T47D (cell line): ENCODE measurements around the gene CHMP5.

ENCODE experiments used
- DNase-seq, 2 experiments: peaks; one replicate each; pipeline versions ENCODE4 v3.0.0 to v3.0.0-alpha.2; 2011 to 2012; ENCODE audit warnings: low read depth in 1 of 2, low spot score in 1 of 2
- JUND ChIP-seq: IDR thresholded peaks from 2 replicates; pipeline ENCODE4 v1.6.1; 2012; ENCODE audit warnings: low read depth
- in situ Hi-C: cut with HindIII; loops from 2 replicates; pipeline ENCODE4 v1.10.0; 2016; ENCODE audit warnings: low sequenced_read_pairs, low pct_unique_long_range_greater_than_20kb

The CHMP5 gene

DNA sequence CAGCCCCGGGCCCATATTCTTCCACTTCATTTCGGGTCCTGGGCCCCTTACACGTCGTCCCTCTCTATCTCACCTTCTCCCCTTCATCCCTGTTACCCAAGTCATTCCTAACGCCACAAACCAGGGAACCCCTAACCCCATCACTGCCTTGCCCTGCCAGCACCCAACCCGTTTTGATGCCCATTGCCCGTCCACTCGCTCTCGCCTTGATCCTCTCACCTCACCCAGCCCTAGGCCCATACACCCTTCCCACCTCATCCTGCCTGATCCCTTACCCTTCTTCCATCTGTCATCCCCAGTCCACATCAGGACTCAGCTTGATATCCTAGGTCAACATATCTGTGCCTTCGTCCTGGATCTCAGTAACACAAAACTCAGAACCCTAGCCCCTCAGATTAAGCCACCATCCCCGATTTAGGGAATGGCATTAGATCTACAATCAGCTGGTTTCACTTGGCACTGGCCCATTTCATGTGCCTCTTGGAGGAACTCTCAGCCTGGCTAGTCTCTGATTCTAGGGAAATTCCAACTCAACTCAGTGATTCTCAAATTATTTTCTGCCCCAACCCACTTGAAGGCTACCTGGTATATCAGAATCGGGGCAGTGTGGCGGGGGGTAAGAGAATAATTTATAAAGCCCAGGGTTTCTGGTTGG is 489 bp downstream of the CHMP5 start:
- DNase-seq = no peak
- TF ChIP-seq JUND = no peak
- in situ Hi-C loops = no loop called here

DNA sequence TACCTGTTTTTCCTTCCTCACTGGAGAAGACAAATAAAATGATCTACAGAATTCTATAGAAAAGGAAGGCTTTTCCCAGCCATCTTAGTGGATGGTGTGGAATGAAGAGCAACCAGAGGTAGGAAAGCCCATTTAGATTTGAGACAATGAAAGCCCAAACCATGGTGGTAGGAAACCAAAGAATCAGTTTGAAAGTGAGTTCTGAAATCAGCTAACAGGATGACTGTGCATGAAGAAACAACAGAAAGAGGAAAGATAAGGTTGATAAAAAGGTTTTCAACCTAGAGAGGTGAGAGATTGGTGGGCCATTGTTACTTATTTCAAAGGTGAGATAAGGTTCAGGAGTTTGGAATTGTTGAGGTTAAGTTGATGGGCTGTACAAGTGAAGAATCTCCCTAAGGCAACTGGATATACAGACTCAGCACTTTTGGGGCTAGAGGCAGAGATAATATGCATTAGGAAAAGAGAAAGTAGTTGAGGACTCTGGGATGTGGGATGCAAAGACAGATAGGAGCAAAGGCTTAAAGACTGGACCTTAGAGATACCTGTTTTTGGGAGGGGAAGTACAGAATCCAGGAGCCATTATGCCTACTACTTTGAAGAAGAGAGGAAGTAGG is 2.4 kb downstream of the CHMP5 start:
- no peak for DNase-seq
- no peak for TF ChIP-seq JUND
- in situ Hi-C loops = no loop called here

DNA sequence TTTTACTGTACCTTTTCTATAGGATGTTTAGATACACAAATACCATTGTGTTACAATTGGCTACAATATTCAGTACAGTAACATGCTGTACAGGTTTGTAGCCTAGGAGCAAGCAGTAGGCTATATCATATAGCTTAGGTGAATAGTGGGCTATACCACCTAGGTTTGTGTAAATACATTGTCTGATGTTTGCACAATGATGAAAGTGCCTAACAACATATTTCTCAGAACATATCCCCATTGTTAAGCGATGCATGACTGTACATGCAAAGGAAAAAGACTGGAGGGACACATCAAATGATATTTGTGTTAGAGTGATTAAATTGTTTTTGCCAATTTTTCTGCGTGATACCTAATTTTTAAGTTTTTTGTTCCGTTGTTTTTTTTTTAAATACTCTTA is 5.3 kb downstream of the CHMP5 start:
- no peak for TF ChIP-seq JUND
- in situ Hi-C loops = no loop called here
- no peak for DNase-seq

DNA sequence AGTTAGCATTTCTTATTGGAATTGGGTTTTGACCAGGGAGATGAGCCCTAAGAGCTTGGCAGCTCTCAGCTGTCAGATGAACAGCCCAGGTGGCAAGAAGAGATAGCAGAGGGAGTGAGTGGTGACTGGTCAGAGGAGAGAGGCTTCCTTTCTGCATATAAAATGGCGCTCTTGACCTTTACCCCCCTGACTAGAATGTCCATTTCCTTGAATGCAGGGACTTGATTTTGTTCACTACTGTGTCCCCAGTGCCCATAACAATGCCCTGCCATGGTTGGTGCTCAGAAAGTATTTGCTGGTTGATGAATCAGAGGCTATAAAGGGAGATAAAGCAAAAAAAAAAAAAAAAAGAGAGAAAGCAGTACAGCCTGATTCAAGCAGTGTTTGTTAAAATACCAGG is 7.2 kb downstream of the CHMP5 start:
- no peak for TF ChIP-seq JUND
- no peak for DNase-seq
- in situ Hi-C loops = no loop called here

DNA sequence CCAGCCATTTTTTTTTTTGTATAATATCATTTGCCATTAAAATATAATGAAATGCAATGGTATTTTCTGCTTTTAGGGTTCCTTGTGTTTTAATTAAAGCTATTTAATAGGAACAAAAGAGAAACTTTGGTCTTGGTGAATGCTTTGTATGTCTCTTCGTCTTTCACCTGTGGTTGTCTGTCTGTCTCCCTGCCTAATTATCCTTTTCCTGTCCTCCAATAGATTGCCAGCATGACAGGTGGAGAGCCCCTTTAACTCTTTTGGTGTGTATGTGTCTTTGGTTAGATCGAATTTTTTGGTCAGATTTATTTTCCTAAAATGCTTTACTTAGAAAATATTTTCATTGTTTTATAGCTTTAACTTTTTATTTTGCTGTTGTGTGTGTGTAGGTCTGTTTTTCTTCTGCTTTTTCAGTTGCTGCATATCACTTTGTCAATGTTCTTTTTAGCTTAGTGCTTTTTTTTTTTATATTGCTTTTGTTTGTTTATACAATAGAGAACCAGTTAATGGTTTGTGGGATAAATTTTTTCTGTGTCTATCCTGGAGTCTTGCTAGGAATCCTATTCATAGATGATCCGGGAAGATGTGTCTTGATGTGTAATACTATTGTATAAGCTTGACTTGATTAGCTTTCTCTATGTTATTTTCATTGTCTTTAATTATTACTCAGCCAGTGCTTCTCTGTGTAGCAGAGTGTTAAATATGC is 8.6 kb downstream of the CHMP5 start:
- in situ Hi-C loops = no loop called here
- no peak for TF ChIP-seq JUND

DNA sequence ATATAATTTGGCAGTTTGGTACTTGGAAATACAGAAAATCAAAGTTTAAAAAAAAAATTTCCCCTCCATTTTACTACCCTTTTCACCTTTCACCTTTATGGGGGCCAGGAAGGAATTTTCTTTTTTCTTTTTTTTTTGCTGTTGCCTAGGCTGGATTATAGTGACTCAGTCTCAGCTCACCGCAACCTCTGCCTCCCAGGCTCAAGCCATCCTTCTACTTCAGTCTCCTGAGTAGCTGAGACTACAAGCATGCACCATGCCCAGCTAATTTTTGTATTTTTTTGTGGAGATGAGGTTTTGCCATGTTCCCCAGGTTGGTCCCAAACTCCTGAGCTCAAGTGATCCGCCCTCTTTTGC is 9.1 kb downstream of the CHMP5 start:
- in situ Hi-C loops = no loop called here
- DNase-seq = no peak
- TF ChIP-seq JUND = no peak

More for the DNA sequence above, 8.6 kb downstream of the CHMP5 start:
- DNase-seq = no peak

DNA sequence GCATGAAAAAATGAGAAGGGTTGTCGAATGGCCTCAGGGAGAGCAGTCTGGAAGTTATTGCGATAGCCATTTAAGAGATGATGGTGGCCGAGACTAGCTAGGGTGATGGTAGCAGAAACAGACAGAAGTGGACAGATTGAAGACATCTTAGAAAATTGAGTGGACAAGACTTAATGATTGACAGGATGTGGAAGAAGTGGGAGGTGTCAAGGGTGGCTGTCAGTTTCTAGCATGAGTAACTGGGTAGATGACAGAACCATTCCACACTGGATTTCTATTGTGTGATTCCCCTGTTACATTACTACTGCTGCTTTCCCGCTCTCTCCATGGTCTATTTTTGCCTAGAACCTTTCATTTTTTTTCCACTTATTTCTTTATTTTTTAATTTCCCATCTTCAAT is 12.6 kb downstream of the CHMP5 start:
- TF ChIP-seq JUND = no peak
- DNase-seq = no peak

DNA sequence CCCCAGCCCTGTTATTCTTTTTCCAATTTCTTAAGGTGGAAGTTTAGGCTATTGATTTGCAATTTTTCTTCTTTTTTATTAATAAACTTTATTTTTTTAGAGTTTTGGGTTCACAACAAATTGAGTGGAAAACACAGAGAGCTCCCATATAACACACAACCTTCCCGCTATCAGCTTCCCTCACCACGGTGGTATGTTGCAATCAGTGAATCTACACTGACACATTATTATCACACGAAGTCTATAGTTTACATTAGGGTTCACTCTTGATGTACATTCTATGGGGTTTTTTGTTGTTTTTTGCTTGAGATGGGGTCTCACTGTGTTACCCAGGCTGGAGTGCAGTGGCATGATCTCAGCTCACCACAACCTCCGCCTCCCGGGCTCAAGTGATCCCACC is 20.7 kb downstream of the CHMP5 start:
- TF ChIP-seq JUND = no peak
- in situ Hi-C loops = no loop called here
- DNase-seq = no peak

More for the DNA sequence above, 12.6 kb downstream of the CHMP5 start:
- in situ Hi-C loops = no loop called here

DNA sequence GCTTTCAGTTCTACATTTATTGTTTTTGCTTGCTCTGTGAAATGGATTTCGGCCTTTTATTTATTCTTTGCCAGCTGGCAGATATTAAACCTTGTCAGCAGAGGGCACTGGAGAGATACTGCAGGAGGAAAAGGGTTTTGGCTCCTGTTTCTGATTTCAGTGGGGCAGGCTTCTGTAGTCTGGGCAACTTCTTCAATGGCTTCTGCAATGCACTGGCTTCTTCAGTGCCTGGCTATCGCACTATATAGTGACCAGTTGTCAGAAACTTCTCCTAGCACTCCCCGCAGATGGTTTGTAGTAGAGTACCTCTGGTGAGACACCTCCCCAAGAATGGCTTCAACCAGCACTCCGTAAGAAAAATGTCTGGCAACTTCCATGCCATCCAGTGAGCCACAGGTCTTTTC is 22.2 kb downstream of the CHMP5 start:
- no peak for TF ChIP-seq JUND
- in situ Hi-C loops = no loop called here
- peak; percentile 48 to 82 for DNase-seq

DNA sequence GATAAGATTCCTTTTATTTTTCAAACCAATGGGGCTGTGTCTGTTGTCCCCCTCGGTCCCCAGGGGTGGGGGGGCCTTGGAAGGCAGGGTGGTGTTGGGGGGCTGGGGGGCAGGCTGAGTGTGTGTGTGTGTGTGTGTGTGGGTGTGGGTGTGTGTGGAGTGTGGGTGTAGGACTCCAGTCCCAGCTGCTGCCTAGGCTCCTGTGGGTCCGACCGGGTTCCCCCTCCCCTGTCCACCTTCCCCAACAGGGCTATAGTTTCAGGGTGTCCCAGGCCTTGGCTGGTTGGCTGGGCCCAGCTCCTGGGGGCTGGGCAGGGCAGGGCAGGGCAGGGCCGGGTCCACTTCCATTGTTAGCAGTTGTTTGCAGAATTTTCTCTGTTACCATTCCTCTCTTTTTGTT is 23.4 kb downstream of the CHMP5 start:
- TF ChIP-seq JUND = no peak
- in situ Hi-C loops = no loop called here
- DNase-seq = no peak

DNA sequence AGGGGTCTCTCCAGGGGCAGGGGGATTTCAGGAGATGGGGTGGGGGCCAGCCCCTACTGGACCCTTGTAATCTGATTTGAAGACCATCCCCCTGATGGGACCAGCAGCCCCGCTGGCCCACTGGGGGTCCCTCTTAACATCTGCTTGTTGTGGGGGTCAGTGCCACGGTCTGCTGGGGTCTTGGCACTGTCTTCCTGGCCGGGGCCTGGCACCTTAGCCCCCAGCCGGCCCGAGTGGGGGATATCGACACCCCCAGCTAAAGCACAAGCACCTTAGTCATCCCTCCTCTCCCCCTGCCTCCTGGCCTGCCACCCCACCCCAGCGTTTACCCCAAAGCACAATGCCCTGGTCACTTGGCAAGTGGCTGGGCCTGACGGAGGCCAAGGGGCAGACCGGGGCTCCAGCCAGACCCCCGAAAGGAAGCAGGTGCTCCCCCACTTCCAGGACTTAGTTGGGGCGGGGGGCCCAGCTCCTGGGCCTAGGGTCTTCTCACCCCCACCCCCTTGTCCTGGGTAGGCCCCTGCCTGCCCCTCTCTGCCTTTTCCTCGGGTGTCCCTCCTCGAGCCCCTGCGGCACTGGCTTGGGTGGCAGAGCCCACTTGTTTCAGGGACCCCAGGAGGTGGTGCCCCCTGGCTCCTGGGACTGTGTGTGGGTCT is 24.1 kb downstream of the CHMP5 start:
- no peak for DNase-seq
- in situ Hi-C loops = no loop called here
- no peak for TF ChIP-seq JUND

DNA sequence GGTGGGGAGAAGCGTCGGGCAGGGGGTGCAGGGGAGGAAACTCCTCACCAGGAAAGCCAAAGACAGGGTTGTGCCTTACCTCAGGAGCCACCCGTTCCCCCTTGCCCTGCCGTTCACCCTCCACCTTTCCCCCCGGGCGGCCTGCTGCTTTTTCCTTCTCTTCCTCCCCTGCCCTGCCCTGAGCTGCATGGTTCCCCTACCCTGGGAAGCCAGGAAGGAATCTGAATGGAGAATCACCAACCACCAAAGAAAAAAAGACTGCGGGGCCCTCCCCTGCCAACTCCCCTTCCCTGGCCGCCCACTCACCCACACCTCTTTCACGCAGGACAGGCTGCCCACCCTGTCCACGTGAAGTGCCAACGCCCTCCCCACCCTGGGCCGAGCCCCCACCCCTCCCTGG is 24.6 kb downstream of the CHMP5 start:
- no peak for DNase-seq
- in situ Hi-C loops = no loop called here
- no peak for TF ChIP-seq JUND

DNA sequence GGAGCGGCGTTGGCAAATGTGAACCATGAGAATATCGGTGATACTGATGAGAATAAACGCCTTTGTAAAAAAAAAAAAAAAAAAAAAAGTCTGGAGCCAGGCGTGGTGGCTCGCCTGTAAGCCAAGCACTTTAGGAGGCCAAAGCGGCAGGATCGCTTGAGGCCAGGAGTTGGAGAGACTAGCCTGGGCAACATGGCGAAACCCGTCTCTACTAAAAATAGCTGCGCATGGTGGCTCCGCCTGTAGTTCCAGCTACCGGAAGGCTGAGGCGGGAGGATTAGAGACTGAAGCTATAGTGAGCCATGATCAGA is 25.0 kb downstream of the CHMP5 start:
- in situ Hi-C loops = no loop called here
- no peak for DNase-seq
- no peak for TF ChIP-seq JUND
